Measurements from ENCODE around the gene ABCA7.

Gene ABCA7

DNA sequence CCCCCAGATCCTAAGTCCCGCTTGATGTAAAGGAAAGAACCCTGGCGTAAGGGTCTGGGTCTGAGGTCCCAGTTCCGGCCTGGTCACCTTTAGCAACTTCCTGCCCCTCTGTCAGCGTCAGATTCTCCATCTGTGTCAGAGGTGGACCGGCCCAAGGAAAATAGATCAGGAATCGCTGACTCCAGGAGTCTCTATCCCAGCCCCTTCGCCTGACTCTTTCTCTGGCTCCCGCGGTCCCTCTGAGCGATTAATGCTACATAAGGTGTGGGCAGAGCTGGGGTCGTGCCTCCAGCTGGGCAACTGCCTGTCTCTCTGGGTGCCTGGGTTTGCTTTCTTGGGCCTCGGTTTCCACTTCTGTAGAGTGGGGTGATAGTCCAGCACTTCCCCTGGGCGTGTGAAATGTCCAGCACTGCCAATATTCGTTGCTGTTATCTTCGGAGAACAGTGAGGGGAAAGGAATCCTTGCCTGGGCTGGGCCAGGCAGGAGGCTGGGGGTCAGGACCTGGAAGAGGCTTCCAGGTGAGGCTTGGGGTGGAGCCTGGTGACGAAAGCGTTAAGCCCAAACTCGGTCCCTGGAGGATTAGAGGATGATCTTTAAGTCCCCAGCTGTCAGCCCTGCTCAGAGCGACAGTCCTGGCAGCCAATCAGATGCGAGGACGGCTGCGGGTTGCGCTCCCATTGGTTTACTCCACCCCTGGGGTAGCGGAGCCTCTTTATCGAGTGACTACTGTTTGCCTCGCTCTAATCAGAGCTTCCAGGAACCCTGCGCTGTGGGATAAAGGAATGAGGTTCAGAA is 767 bp downstream of the ABCA7 start:
- DNase-seq, result peak; percentile 90 to 91

DNA sequence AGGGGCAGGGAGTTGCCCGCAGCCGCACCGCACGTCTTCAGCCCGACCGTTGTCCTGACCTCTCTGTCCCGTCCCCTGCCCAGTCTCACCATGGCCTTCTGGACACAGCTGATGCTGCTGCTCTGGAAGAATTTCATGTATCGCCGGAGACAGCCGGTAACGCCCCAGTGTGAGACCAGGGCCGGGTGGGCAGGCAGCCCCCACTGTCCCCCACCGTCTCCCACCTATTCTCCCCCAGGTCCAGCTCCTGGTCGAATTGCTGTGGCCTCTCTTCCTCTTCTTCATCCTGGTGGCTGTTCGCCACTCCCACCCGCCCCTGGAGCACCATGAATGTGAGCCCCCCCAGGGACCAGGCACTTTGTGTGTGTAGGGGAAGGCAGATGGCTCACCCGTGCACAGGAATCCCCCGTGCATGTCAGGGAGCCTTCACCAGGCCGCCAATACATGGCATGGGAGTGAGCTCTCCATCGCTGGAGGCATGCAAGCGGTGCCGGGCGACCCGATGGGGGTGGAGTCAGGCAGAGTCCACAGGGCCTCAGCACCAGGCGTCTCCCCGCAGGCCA is 1.4 kb downstream of the ABCA7 start:
- no peak for DNase-seq

DNA sequence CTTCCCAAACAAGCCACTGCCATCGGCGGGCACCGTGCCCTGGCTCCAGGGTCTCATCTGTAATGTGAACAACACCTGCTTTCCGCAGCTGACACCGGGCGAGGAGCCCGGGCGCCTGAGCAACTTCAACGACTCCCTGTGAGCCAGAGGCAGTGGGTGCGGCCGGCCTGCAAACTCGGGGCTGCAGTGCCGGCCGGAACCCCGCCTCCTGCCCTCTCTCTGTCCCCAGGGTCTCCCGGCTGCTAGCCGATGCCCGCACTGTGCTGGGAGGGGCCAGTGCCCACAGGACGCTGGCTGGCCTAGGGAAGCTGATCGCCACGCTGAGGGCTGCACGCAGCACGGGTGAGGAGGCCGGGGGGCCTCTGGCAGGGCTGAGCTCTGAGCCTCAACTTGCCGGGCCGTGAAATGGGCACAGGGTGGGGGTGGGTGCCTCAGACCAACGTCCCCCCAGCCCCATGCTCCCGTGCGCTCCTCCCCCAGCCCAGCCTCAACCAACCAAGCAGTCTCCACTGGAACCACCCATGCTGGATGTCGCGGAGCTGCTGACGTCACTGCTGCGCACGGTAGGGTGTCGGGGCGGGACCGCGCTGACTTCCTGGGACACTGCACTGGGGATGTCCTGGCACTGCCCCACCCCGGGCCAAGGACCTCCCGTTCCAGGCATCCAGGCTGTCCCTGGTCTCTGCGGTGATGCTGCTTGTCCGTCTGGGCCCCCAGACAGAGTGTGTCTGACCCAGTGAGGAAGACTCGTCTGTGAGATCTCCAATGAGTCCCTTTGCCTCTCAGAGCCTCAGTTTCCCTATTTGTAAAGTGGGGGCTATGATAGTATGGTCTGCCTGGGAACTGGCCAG is 2.2 kb downstream of the ABCA7 start:
- DNase-seq, result no peak

DNA sequence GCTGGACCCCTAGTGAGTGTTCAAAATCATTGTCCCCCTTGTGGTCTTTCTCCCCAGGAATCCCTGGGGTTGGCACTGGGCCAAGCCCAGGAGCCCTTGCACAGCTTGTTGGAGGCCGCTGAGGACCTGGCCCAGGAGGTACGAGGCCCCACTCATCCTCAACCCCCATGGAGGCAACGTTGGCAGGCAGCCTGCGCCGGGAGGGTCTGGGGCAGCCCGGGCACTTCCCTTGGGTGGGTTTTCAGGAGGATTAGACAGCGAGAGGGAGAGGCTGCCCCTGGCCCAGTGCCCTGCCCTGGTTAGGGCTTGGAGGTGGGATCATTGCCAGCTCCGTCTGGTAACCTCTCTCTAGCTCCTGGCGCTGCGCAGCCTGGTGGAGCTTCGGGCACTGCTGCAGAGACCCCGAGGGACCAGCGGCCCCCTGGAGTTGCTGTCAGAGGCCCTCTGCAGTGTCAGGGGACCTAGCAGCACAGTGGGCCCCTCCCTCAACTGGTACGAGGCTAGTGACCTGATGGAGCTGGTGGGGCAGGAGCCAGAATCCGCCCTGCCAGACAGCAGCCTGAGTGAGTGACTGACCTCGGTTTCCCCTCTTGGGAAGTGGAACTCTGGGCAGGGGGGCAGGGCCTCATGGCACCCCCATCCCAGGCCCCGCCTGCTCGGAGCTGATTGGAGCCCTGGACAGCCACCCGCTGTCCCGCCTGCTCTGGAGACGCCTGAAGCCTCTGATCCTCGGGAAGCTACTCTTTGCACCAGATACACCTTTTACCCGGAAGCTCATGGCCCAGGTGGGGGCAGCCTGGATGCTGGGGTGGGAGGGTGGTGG is 3.0 kb downstream of the ABCA7 start:
- DNase-seq, result no peak

DNA sequence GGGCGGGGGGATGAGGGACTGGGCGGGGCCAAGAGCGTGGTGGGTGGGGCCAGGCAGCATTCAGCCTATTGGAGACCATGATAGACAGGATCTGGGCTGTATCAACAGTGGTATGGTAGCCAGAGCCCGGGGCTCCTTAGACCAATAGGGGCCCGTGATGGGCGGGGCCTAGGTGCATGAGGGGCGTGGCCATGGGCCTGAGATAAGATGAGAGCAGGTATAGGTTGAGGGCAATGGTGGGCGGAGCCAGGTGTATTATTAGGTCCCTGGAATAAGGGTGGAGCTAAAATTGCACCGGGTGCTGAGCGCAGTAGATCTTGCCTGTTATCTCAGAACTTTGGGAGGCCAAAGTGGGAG is 5.3 kb downstream of the ABCA7 start:
- DNase-seq, result peak in 1 of 2 donors; percentile 38

DNA sequence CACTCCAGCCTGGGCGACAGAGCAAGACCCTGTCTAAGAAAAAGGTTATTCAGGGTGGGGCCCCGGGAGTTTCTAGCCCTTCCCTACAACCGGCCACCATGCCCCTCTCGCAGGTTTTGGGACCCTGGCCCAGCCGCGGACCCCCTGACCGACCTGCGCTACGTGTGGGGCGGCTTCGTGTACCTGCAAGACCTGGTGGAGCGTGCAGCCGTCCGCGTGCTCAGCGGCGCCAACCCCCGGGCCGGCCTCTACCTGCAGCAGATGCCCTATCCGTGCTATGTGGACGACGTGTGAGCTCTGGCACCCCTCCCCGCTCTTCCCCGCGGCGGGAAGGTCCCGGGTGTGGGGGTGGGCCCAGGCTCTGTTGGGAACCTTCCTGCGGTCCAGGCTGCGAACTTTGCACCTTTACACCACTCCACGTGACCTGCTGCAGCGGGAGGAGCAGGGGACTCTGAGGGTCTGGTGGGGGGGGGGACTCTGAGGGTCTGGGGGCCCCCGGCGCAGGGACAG is 6.3 kb downstream of the ABCA7 start:
- no peak for DNase-seq

DNA sequence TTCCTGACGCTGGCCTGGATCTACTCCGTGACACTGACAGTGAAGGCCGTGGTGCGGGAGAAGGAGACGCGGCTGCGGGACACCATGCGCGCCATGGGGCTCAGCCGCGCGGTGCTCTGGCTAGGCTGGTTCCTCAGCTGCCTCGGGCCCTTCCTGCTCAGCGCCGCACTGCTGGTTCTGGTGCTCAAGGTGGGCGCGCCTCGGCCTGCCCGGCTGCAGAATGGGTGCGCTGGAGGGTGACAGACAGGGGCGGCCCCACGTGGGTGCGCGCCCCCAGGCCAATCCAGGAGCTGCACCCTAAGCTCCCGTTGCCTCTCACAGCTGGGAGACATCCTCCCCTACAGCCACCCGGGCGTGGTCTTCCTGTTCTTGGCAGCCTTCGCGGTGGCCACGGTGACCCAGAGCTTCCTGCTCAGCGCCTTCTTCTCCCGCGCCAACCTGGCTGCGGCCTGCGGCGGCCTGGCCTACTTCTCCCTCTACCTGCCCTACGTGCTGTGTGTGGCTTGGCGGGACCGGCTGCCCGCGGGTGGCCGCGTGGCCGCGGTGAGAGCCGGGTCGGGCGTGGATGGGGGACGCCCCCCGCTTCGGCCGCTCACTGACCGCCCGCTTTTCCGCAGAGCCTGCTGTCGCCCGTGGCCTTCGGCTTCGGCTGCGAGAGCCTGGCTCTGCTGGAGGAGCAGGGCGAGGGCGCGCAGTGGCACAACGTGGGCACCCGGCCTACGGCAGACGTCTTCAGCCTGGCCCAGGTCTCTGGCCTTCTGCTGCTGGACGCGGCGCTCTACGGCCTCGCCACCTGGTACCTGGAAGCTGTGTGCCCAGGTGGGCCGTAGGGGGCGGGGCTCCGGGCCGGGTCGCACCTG is 7.2 kb downstream of the ABCA7 start:
- no peak for DNase-seq

DNA sequence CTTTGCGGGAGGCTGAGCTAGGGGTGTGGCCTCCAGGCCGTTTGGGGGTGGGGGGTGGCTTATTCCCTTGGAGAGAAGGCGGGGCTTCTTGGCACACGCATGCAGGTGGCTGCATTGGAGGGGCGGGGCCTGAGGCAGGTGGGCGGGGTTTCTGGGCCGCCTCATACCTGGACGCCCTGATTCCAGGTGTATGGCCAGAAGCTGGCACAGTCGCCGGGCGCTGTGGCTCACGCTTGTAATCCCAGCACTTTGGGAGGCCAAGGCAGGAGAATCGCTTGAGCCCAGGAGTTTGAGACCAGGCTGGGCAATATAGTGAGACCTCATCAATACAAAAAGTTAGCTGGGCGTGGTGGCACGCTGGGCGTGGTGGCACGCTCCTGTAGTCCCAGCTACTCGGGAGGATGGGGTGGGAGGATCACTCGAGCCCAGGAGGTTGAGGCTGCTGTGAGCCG is 7.8 kb downstream of the ABCA7 start:
- DNase-seq, result no peak

DNA sequence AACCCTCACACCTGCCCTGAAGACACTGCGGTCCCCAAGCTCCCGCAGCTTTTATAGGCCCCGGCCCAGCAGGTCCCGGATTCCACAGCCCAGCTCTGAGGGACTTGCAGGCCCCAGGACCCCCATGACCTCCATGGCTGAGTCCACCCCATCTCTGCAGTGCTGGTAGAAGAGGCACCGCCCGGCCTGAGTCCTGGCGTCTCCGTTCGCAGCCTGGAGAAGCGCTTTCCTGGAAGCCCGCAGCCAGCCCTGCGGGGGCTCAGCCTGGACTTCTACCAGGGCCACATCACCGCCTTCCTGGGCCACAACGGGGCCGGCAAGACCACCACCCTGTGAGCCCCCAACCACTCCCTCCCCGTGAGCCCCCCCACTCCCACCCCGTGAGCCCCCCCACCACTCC is 9.2 kb downstream of the ABCA7 start:
- no peak for DNase-seq

DNA sequence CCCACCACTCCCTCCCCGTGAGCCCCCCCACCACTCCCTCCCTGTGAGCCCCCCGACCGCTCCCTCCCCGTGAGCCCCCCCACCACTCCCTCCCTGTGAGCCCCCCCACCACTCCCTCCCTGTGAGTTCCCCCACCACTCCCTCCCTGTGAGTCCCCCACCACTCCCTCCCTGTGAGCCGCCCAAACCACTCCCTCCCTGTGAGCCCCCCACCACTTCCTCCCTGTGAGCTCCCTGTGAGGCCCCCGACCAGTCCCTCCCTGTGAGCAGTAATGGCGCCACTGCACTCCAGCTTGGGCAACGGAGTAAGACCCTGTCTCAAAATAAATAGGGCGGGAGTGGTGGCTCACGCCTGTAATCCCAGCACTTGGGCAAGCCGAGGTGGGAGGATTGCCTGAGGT is 9.9 kb downstream of the ABCA7 start:
- DNase-seq, result no peak

DNA sequence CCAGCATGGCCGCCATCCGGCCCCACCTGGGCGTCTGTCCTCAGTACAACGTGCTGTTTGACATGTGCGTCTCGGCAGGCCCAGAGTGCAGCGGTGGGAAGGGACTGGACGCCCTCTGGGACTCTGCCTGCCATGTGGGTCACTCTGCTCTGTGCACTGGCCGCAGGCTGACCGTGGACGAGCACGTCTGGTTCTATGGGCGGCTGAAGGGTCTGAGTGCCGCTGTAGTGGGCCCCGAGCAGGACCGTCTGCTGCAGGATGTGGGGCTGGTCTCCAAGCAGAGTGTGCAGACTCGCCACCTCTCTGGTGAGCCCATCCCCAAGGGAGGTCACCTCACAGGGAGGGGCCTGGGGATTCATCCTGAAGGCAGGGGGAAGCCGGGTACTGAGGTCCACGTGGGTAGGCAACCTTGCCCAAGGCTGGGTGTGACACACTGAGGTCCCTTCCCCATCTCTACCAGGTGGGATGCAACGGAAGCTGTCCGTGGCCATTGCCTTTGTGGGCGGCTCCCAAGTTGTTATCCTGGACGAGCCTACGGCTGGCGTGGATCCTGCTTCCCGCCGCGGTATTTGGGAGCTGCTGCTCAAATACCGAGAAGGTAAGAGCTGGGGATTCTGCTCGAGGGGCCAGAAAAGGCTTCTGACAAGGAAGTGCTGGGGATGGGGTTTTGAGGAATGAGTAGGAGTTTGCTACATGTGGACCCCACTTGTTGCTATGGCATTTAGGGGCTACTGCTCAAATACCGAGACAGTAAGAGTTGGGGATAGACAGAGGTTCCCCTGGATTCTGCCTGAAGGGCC is 11.3 kb downstream of the ABCA7 start:
- DNase-seq, result no peak

DNA sequence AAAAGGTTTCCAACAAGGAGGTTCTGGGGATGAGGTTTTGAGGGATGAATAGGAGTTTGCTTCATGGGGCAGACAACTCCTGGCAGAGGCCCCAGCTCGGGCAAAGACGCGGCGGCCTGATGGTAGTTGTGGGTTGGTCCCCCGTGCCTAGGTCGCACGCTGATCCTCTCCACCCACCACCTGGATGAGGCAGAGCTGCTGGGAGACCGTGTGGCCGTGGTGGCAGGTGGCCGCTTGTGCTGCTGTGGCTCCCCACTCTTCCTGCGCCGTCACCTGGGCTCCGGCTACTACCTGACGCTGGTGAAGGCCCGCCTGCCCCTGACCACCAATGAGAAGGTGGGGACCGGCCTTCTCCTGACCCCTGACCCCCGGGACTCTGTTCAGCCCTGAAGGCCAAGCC is 11.9 kb downstream of the ABCA7 start:
- DNase-seq, result no peak

DNA sequence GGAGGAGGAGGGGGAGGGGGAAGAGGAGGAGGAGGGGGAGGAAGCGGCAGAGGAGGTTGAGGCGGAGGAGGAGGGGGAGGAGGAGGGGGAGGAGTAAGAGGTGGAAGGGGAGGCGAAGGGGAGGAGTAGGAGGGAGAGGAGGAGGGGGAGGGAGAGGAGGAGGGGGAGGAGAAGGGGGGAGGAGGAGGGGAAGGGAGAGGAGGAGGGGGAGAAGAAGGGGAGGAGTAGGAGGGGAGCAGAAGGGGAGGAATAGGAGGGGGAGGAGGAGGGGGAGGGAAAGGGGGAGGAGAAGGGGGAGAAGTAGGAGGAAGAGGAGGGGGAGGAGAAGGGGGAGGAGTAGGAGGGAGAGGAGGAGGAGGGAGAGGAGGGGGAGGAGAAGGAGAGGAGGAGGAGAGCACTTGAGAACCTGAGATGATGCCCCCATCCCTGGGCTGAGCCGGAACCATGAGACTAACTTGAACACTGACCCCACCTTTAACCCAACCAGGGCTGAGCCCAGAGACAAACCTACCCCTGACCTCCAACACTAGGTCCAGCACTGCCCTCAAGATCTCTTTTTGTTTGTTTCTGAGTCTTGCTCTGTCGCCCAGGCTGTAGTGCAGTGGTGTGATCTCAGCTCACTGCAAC is 12.6 kb downstream of the ABCA7 start:
- DNase-seq, result no peak

DNA sequence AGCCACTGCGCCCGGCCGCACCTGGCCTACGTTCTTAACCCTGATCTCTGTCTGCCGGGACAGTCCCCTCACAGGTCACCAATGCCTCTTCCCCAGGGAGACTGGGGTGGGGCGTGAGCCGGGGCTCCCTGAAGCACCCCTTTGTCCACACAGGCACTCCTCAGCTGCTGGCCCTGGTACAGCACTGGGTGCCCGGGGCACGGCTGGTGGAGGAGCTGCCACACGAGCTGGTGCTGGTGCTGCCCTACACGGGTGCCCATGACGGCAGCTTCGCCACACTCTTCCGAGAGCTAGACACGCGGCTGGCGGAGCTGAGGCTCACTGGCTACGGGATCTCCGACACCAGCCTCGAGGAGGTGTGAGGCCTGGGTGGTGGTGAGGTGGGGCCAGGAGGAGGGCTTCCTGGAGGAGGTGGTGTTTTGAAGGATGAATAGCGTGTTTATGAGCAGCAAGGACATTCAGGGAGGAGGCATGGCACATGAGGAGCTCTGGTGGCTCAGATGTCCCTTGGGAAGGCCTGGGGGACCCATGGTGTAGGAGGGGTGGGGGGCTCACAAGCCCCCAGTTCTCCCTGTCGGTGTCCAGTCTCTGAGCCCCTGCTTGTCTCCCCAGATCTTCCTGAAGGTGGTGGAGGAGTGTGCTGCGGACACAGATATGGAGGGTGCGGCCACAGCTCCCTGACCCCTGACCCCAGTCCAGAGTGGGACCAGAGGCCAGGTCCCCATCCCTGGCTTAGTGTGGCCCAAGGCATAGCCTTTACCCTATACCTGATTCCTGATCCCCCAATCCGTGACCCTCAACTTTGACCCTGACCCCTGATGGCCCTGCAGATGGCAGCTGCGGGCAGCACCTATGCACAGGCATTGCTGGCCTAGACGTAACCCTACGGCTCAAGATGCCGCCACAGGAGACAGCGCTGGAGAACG is 13.5 kb downstream of the ABCA7 start:
- DNase-seq, result no peak

DNA sequence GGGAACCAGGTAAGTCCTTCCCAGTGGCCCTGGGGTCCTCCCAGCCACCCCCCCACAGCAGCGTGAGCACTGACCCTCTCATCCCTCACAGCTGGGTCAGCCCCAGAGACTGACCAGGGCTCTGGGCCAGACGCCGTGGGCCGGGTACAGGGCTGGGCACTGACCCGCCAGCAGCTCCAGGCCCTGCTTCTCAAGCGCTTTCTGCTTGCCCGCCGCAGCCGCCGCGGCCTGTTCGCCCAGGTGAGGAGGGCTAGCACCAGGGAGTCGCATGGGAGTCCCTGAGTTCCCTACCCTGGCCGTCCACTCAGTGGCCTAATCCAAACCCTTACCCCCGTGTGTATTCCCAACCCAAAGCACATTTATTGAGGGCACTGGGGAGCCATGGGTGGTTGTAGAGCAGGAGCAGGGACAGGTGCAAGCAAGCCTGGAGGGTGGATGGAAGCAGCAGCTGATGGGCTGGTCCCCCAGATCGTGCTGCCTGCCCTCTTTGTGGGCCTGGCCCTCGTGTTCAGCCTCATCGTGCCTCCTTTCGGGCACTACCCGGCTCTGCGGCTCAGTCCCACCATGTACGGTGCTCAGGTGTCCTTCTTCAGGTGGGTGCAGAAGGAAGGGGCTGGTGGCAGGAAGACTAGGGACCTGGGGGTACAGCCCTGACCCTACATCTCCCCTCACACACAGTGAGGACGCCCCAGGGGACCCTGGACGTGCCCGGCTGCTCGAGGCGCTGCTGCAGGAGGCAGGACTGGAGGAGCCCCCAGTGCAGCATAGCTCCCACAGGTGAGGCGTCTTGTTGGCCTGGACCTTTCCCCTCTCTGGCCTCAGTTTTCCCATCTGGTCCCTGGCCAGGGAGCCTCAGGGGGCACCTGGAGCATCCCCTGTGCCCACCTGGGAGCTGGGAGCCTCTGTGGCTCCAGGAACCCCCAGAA is 14.5 kb downstream of the ABCA7 start:
- no peak for DNase-seq

DNA sequence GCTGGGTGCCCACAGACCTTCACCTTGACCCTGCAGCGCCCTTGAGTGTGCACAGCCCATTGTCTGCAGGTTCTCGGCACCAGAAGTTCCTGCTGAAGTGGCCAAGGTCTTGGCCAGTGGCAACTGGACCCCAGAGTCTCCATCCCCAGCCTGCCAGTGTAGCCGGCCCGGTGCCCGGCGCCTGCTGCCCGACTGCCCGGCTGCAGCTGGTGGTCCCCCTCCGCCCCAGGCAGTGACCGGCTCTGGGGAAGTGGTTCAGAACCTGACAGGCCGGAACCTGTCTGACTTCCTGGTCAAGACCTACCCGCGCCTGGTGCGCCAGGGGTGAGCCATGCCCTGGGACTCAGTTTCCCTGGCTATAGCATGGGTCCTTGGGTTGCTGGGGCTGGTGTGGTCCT is 15.1 kb downstream of the ABCA7 start:
- DNase-seq, result no peak

DNA sequence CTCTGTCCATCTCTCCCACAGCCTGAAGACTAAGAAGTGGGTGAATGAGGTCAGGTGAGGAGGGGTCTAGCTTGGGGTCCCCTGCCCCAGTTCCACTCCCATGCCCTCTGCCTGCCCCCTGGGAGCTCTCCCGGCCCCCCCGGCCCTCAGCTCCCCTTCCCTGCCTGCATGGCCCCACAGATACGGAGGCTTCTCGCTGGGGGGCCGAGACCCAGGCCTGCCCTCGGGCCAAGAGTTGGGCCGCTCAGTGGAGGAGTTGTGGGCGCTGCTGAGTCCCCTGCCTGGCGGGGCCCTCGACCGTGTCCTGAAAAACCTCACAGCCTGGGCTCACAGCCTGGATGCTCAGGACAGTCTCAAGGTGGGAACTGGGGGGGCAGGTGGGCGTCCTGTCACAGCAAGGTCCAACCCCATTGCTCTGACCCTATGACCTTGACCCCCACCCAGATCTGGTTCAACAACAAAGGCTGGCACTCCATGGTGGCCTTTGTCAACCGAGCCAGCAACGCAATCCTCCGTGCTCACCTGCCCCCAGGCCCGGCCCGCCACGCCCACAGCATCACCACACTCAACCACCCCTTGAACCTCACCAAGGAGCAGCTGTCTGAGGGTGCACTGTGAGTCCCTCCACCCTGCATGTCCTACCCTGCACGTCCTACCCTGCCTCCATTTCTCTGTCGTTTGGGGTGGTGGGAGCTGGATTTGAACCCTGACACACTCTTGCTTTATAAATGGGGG is 16.1 kb downstream of the ABCA7 start:
- DNase-seq, result no peak
